Pulmonary artery endothelial cell (primary cell): Measurements from ENCODE around the gene TAF6L. TPM values are rescaled to one million over a fixed set of nuclear protein-coding genes. Genes with fewer than 3 reads are reported as not detected.
"Not testable (repeated sequence)": the region's sequence is repeated elsewhere in the genome, so short reads cannot be mapped to it uniquely, and the experiment has no call there.

ENCODE experiments used
- DNase-seq: peaks from one replicate; pipeline ENCODE4 v3.0.0-alpha.2; 2011; ENCODE audit warnings: low read depth, low spot score
- total RNA-seq: library from RNA; depleted of rRNA; stranded (reverse); fragments of >200 nt; gene quantifications from 2 replicates; pipeline ENCODE4 v1.2.3, GENCODE V29; 2014

Gene TAF6L
- total RNA-seq: 20.3 and 29.1 TPM in 2 replicates

GRCh38 chr11:62771144-62772021, at the start of gene TAF6L:
TSS of gene TAF6L (plus strand) at chr11:62771396. CDS start at chr11:62775784, 4,388 bp downstream.
- DNase-seq: peak; percentile 88

DNA sequence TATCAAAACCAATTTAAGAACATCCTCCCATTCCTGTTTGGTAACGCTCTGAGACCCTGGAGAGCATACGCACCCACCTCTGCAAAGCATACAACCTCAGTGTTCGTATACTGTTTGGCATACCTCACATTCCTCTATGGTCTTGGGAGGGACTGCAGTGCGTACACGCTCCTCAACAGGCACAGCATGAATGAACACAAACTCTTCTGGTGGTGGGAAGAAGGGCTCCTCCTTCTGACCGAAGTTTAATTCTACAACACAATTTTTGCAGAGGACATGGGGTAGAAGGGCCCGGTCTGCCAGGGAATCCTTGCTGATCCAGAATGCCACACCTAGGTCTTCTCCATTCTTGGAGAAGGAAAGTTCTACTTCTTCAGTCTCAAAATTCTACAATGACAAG, 49.2 kb upstream of the TAF6L start:
- no peak for DNase-seq

- no peak for DNase-seq
Measured at GRCh38 chr11:62724171-62724570, 47.0 kb upstream of the TAF6L start.

- no peak for DNase-seq
Measured at GRCh38 chr11:62725646-62726045, 45.5 kb upstream of the TAF6L start.

- DNase-seq: no peak
Measured at GRCh38 chr11:62726156-62726914, 44.9 kb upstream of the TAF6L start.

GRCh38 chr11:62726915-62727164, 44.4 kb upstream of the TAF6L start:
- no peak for DNase-seq

- DNase-seq: peak; percentile 98
Measured at GRCh38 chr11:62727165-62727871, 43.9 kb upstream of the TAF6L start, which contains the start of gene HNRNPUL2. TSS of gene HNRNPUL2 (minus strand) at chr11:62727457. CDS start at chr11:62727156, 301 bp downstream.

DNA sequence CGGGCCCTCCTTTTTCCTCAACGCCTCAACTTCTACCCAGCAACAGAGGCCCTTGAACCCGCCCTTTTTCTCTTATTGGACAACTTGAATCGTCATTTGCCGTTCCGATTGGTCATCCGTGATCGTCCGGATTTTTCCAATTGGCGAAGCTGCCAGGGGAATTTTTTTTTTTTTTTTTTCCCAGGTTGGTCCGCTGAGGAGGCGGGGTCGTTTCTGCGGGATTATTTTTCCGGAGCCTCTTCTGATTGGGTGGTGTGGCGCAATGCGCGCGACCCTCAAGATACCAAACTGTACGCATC, 43.4 kb upstream of the TAF6L start:
- DNase-seq: peak; percentile 91

- peak; percentile 48 for DNase-seq
Measured at GRCh38 chr11:62728171-62728988, 42.8 kb upstream of the TAF6L start, which contains the start of gene TTC9C. TSS of gene TTC9C (plus strand) at chr11:62728486. CDS start at chr11:62728849, 363 bp downstream.

DNA sequence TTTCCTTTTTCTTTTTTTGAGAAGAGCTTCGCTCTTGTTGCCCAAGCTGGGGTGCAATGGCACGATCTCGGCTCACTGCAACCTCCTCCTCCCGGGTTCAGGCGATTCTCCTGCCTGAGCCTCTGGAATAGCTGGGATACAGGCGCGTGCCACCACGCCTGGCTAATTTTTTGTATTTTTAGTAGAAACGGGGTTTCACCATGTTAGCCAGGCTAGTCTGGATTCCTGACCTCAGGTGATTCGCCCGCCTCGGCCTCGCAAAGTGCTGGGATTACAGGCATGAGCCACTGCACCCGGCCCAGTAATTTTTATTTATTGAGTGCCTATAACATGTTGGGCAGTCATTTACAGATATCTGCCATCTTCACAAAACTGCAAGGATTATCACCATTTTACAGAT, 41.1 kb upstream of the TAF6L start:
- DNase-seq: not testable (repeated sequence)

- no peak for DNase-seq
Measured at GRCh38 chr11:62732830-62733229, 38.4 kb upstream of the TAF6L start.

- no peak for DNase-seq
Measured at GRCh38 chr11:62737196-62737595, 34.0 kb upstream of the TAF6L start.

GRCh38 chr11:62747475-62748160, 23.6 kb upstream of the TAF6L start:
- no peak for DNase-seq

DNA sequence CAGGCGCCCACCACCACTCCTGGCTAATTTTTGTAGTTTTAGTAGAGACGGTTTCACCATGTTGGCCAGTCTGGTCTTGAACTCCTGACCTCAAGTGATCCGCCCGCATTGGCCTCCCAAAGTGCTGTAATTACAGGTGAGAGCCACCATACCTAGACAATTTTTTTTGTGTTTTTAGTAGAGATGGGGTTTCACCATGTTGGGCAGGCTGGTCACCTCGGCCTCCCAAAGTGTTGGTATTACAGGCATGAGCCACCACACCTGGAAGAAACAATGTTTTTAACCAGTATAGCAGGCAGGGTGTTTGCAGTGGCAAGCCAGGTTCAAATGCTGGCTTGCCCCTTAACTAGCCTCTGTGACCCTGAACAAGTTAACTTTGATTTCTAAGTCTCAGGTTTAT, 21.3 kb upstream of the TAF6L start:
- not testable (repeated sequence) for DNase-seq

GRCh38 chr11:62752177-62752785, 18.9 kb upstream of the TAF6L start:
- no peak for DNase-seq

DNA sequence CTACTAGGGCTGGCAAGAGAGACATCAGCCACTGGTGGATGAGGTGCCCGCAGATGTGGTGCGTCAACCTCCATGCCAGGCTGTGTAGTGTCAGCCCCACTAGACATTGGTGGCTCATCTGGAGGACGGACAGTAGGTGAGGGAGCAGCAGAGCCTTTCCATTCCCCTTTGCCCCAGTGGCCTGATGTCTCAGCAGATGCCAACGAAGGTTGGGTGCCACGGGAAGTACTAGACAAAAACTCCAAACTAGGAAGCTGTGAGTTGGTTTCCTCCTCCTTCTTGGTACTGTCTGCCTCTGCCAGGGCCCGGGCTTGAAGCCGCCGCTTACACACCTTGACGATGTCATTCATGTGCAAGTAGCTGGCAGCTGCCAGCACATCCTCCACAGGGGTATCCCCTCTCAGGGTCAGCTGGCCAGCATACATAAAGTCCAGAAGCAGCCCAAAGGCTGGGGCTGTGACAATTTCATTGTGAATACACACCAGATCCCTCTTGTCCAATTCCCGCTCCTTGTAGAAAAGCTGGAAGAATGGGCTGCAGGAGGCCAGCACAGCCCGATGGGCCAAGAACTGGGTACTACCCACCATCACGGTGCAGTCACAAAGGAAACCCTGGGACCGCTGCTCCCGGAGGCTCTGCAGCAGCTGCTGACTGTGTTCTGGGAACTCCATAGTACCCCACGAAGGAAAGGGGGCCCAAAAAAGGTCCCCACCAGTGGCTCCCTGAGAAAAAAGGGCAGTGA, 18.0 kb upstream of the TAF6L start:
- DNase-seq: no peak

GRCh38 chr11:62753736-62754603, 17.2 kb upstream of the TAF6L start, which contains the start of gene ZBTB3:
TSS of gene ZBTB3 (minus strand) at chr11:62754160. CDS start at chr11:62753664, 496 bp downstream.
- peak; percentile 100 for DNase-seq

- DNase-seq: no peak
Measured at GRCh38 chr11:62755086-62755615, 16.0 kb upstream of the TAF6L start.
